GM04503 (cell line): ENCODE results near the gene ACVR1.

Experiments
- DNase-seq: peaks from one replicate; pipeline ENCODE4 v3.0.0-alpha.2; 2012; ENCODE audit warnings: low read depth

The ACVR1 gene

DNA sequence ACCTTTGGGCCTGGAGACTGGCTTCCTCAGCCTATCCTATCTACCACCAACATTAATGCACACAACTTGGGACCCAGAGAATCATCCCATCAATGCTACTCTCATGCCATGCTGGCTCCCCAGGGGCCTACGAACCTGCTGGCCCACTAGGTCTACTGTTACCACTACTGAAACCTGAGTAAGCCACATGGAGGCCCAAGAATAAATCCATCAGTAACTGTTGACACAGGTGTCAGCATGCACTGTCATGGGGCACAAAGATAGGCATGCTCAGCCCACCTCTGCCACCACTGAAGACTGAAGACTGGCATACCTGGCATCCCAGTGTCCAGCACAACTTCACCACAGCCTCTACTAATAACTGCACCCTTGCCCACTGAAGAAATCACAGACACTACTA is 176.3 kb downstream of the ACVR1 start:
- DNase-seq, result no peak

DNA sequence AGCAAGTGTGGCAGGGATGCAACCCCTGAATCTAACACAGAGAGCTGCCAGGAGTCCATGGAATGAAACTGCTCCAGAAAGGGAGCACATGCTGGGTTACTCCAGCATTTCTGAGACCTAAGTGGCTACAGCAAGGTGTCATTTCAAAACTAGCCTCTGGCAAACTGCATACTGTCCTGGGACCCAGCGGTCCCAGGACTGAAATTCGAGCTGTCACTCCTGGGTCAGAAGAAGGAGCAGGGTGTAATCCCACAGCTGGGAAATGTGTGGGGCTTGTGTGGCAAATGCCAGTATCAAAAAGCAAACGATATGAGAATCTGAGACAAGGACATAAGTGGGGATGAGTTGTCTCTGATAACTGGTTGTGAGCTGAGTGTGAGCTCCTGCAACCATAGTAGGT is 177.1 kb downstream of the ACVR1 start:
- no peak for DNase-seq

DNA sequence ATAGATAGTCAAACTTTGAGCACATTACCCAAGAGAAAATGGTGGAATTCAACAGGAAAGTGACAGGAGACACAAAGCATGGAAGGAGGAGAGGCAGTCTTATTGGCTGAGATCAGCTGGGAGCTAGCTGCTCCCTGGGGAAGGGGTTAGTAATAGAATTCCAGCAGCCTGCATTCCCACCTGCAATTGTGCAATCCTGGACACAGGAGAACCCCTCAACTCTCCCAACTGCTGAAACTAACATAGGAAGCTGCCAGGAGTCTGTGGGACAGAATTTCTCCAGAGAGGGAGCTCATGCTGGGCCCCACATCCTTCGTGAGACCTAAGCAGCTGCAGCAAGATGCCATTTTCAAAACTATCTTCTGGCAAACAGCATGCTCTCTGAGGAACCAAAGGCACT is 177.7 kb downstream of the ACVR1 start:
- DNase-seq, result no peak

DNA sequence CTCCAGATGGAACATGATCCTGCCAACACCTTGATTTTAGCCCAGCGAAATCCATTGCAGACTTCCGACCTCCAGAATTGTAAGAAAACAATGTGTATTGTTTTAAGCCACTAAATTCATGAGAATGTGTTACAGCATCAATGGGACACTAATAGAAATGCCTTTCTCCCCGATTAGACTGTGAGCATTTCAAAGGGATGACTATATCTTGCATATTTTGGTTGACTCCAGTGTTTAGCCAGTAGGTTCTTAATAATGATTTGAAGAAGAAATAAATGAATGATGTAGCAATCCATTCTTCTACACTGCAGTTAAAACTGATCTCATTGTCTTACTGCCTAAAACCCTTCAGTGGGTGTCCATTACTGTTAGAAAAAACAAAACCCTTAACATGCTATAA is 180.1 kb downstream of the ACVR1 start:
- DNase-seq, result peak; percentile 45

DNA sequence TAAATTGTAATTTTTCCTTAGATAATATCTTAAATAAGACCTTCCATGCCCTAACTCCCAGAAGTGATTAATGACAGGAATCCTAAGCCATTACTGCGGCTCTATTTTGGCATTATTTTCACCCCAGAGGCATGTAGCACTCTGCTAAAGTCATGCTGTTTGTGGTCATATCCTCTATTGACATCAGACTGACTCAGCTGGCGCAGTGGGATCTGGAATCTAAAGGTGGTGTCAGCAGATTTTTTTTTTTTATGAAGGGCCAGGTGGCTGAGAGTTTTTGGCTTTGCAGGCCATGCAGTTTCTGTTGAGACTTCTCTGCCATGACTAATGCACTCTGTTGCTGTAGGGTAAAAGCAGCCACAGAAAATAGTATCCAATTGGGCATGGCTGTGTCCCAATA is 183.4 kb downstream of the ACVR1 start:
- peak; percentile 82 for DNase-seq

DNA sequence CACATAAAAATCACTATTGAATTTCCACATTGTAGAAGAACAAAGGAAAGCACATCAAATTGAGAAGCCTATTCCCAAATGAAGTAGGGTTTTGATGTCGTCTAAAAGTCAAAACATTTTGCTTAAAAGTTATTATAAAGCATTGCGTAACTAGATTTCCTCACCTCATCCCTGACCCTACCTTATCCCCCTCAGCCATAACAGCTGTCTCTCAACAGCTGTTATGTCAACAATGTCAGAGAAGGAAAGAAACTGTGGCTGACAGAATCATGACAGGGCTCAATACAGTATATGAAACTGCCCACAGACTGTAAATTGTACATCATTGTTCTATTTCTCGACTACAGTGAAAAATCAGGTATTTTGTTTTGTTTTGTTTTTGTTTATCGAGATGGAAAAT is 184.4 kb downstream of the ACVR1 start:
- DNase-seq, result no peak

DNA sequence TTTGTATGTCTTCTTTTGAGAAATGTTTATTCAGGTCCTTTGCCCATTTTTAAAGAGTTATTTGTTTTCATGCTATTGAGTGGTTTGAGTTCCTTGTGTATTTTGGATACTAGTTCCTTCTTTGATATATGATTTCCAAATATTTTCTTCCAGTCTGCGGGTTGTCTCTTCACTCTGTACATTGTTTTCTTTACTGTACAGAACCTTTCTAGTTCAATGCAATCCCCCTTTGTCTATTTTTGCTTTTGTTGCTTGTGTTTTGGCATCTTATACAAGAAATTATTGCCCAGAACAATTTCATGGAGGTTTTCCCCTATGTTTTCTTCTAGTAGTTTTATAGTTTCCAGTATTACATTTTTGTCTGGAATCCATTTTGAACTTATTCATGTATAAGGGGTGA is 185.0 kb downstream of the ACVR1 start:
- no peak for DNase-seq
